Body of pancreas (tissue), 4 donors: ENCODE measurements around the gene CMIP.

Source experiments
- POLR2A ChIP-seq, 3 donors: fragments of 450-650 bp; IDR thresholded peaks; one replicate each; pipeline ENCODE4 v1.6.1; 2016; ENCODE audit warnings: antibody characterized with exemption in 3 of 3, mild to moderate bottlenecking in 2 of 3
- TF ChIP-seq, protein P1 (sequence below), 7 experiments: fragments of 450-650 bp in 4 of 7; fragments of 200-600 bp in 3 of 7; sonication (generic) in 3 of 7; IDR thresholded peaks; one replicate each; pipeline ENCODE4 v1.5.1; 2016 to 2019; ENCODE audit warnings: antibody characterized with exemption in 7 of 7

GRCh38 chr16:81469183-81469677, 24.6 kb downstream of the CMIP start:
- no peak for TF ChIP-seq POLR2A (IDR thresholded peaks at IDR 0.05)
- TF ChIP-seq, protein P1, sequence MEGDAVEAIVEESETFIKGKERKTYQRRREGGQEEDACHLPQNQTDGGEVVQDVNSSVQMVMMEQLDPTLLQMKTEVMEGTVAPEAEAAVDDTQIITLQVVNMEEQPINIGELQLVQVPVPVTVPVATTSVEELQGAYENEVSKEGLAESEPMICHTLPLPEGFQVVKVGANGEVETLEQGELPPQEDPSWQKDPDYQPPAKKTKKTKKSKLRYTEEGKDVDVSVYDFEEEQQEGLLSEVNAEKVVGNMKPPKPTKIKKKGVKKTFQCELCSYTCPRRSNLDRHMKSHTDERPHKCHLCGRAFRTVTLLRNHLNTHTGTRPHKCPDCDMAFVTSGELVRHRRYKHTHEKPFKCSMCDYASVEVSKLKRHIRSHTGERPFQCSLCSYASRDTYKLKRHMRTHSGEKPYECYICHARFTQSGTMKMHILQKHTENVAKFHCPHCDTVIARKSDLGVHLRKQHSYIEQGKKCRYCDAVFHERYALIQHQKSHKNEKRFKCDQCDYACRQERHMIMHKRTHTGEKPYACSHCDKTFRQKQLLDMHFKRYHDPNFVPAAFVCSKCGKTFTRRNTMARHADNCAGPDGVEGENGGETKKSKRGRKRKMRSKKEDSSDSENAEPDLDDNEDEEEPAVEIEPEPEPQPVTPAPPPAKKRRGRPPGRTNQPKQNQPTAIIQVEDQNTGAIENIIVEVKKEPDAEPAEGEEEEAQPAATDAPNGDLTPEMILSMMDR (IDR thresholded peaks at IDR 0.05): no peak
